WTC11 (cell line): ENCODE measurements around the gene TSPAN7.

Experiments
- CREB1 ChIP-seq: sonication (generic); formaldehyde crosslinking; IDR thresholded peaks from 2 replicates; pipeline ENCODE4 v1.8.0; 2023; ENCODE audit warnings: mild to moderate bottlenecking, missing genetic modification reagents
- CTCF ChIP-seq: fragments of 200-600 bp; IDR thresholded peaks from 2 replicates; pipeline ENCODE4 v1.8.0; 2022; ENCODE audit warnings: antibody characterized with exemption
- ESRRA ChIP-seq: sonication (generic); formaldehyde crosslinking; IDR thresholded peaks from 2 replicates; pipeline ENCODE4 v1.8.1; 2022; ENCODE audit warnings: mild to moderate bottlenecking, missing genetic modification reagents, borderline replicate concordance
- FOXP4 ChIP-seq: sonication (generic); formaldehyde crosslinking; IDR thresholded peaks from 2 replicates; pipeline ENCODE4 v1.8.0; 2022; ENCODE audit warnings: mild to moderate bottlenecking, missing genetic modification reagents
- JUN ChIP-seq: sonication (generic); formaldehyde crosslinking; IDR thresholded peaks from 2 replicates; pipeline ENCODE4 v1.8.0; 2023; ENCODE audit warnings: mild to moderate bottlenecking, missing genetic modification reagents
- NR1H2 ChIP-seq: sonication (generic); formaldehyde crosslinking; IDR thresholded peaks from 2 replicates; pipeline ENCODE4 v1.9.0; 2021; ENCODE audit warnings: mild to moderate bottlenecking, moderate library complexity, missing genetic modification reagents
- NR3C1 ChIP-seq: sonication (generic); formaldehyde crosslinking; conservative IDR thresholded peaks from 2 replicates; pipeline ENCODE4 v1.8.1; 2023; ENCODE audit warnings: low read depth, mild to moderate bottlenecking, missing genetic modification reagents
- SMAD4 ChIP-seq: sonication (generic); formaldehyde crosslinking; IDR thresholded peaks from 2 replicates; pipeline ENCODE4 v1.8.0; 2022; ENCODE audit warnings: mild to moderate bottlenecking, missing genetic modification reagents
- TEAD1 ChIP-seq: sonication (generic); formaldehyde crosslinking; IDR thresholded peaks from 2 replicates; pipeline ENCODE4 v1.8.0; 2022; ENCODE audit warnings: mild to moderate bottlenecking, missing genetic modification reagents
- USF2 ChIP-seq: sonication (generic); formaldehyde crosslinking; IDR thresholded peaks from 2 replicates; pipeline ENCODE4 v1.8.1; 2023; ENCODE audit warnings: mild to moderate bottlenecking, missing genetic modification reagents, moderate library complexity
- ZNF121 ChIP-seq: sonication (generic); formaldehyde crosslinking; IDR thresholded peaks from 2 replicates; pipeline ENCODE4 v1.8.0; 2023; ENCODE audit warnings: missing genetic modification reagents
- ZNF512 ChIP-seq: sonication (generic); formaldehyde crosslinking; IDR thresholded peaks from 2 replicates; pipeline ENCODE4 v1.8.1; 2022; ENCODE audit warnings: missing genetic modification reagents, borderline replicate concordance

GRCh38 chrX:38661103-38661441 is 99.7 kb downstream of the TSPAN7 start:
- TF ChIP-seq CTCF (no peak), JUN (CRISPR knock-in tag) (no peak), CREB1 (CRISPR knock-in tag) (no peak), USF2 (CRISPR knock-in tag) (no peak), ESRRA (no peak), NR3C1 (CRISPR knock-in tag) (no peak), TEAD1 (CRISPR knock-in tag) (no peak), ZNF512 (CRISPR knock-in tag) (no peak), NR1H2 (CRISPR knock-in tag) (no peak), SMAD4 (CRISPR knock-in tag) (no peak), FOXP4 (no peak), ZNF121 (CRISPR knock-in tag) (no peak)
